NCI-H748 treated with DMSO at 0.1 percent for 48 hours (cell line): ENCODE results near the gene CDC42SE2.
"Not testable (repeated sequence)": the region's sequence is repeated elsewhere in the genome, so short reads cannot be mapped to it uniquely, and the experiment has no call there.

Experiments used
- DNase-seq: peaks from one replicate; lab custom pipeline; 2025; lab: John Stamatoyannopoulos, UW

Gene CDC42SE2

DNA sequence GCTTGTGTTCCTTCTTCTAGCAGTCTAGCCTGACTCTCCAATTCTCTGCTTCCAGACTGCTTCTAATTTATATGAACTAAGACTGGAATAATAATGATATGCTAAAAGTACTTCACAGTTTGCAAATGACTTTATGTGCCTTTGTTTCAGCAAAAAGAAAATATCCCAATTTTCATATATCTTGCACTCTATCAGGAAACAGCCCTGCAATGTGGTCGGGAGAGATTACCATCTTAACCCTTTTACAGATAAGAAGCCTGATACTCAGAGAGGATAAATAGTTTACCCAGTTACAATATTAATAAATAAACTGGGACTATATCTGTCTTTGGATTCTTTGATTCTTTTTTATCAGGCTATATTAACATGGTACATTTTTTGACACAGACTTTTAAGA lies 126.0 kb downstream of the CDC42SE2 start:
- DNase-seq: no peak

DNA sequence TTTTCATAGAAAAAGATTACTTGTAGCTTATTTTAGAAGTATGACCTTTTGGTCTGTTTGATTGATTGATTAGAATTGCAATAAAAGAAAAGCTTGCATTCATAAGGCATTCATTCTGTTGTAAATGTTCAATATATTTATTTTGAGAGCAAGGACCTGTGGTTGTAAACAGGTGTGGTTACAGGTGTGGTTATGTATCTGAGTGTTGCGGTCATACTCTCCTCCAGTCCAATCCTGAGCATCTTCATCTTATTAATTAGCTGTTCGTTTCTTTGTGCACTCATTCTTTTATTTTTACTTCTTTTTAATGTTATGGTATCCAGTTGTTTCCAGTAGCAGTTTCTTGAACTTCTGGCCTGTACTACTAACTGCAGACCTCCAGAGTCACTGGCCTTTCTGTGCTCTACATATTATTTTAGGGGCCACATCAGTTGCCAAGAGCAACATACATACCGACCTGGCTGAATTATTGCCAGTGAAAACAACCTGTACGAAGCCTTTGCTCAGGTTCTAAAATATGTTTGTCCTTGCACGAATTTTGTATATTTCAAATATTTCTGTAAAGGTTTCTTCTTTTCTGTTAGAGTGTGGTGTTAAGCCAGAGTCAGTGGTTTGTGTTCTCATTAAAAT lies 128.7 kb downstream of the CDC42SE2 start:
- DNase-seq: no peak

DNA sequence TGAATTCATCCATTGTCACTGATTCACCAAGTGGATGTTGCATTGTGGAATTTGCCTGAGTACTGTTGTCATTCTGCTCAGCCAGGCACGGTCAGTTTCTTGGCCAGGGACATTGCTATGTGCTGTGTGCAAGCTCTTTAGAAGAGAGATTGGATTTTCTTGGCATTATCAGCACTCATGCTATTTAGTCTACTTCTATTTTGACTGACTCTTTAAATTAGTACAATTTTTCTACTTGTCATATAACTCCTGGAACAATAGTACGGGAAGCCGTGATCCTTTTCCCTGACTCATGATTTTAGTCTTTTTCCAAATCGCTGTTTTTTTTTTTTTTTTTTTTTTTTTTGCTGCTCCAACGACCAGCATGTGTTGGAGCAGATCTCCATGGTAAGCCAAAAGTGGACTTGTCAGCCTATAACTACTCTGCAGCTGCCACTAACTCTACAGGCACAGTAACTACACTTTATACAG lies 129.7 kb downstream of the CDC42SE2 start:
- DNase-seq: no peak

DNA sequence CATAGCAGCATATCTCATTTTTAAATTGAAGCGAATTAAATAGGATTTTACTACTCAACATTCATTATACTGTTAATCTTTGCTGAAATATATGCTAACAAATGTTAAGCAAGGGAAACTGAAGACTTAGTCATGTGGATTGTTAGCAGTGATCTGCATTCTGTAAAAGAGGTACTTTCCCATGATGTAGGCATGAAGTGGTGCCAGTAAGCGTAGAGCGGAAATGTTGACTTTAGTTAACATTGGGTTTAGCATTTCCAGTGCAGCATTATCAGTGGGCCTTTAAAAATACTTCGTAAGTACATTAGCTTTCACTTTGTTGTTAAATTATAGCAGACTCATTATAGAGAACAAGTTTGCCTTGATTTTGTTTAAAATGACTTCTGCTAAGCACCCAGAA lies 130.3 kb downstream of the CDC42SE2 start:
- DNase-seq: no peak

DNA sequence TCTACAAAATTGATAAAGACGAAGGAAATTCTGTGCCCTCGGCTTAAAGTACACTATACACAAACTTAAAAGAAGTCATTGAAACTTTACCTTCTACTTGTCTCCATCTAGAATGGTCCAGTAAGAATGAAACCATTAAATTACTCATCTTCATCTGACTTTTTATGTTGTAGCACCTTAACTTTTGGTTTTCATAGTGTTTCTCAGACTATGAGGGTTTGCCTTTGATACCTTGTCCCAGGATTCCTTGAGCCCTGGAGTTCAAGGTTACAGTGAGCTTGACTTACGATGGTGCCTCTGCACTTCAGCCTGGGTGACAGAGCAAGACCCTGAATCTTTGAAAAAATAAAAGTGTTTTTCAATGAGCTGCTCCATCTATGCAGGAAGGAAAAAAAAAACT lies 132.2 kb downstream of the CDC42SE2 start:
- DNase-seq: no peak

DNA sequence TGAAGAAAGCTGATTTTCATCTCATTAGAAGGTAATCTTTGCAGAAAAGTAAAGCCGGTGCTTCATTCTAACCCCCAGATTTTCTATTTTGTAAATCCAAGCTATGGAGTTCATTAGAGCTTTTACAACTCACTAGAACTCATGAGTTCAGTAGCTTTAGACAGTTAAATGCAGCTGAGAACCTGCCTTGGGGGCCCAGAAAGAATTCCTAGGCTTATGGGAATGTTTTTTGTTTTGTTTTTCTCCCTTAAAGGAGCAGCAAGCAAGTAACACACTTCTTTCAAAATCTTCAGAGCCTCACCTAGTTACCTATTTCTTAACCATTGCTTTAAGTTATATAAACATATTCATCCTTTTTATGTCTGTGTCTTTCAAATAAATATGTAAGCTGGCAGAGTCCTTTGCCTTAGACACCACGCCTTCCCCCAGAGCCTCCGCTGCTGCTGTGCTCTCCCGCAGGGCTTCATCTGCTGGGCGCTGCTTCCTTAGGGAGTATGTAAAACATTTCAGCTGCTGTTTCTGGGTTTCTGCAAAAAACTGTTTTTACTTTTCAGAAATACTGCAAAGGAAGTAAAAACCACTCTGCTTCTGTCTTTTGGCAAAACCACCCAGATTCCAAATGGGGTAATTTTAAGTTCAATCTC lies 132.9 kb downstream of the CDC42SE2 start:
- no peak for DNase-seq

DNA sequence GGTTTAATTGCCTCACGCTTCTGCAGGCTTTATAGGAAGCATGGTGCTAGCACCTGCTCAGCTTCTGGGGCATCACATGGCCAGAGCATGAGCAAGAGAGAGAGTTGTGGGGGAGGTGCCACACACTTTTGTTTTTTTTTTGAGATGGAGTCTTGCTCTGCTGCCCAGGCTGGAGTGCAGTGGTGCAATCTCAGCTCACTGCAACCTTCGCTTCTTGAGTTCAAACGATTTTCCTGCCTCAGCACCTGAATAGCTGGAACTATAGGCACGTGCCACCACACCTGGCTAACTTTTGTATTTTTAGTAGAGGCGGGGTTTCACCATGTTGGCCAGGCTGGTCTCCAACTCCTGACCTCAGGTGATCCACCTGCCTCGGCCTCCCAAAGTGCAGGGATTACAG lies 135.2 kb downstream of the CDC42SE2 start:
- not testable (repeated sequence) for DNase-seq

DNA sequence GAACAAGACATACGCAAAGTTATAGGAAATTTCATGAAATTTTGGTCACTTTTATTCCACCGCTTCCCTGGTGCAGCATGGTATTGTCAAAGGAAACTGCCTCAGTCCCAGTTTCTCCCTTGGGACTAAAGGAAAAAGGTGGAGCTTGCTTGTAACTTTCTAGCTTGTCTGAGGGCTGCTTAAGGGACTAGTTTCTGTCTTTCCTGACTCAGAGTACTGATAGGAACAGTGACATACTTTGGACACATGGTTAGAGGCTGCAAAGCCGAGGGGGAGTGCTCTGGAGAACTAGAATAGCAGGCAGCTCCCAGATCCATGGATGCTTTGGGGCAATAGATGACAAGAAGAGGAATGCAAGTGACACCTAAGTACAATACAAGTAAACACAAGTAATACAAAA lies 136.7 kb downstream of the CDC42SE2 start:
- DNase-seq: no peak

DNA sequence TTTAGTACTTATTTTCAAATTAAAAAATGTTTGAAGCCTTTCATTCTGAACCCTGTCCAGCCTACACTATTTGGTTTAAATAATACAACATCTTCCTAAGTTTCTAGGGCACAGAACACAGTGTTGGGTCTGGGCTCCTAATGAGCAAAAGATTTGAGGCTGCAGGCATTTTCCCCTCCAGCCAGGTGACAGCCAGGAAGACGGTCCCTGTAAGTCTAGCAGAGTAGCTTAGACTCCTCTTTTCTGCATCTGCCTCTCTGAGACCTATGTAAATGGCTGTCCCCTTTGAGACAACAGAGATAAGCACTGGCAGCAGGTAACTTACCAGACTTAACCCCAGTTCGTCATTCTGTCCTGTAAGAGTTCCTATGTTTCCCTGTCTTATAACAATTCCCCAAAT lies 141.8 kb downstream of the CDC42SE2 start:
- DNase-seq: no peak

DNA sequence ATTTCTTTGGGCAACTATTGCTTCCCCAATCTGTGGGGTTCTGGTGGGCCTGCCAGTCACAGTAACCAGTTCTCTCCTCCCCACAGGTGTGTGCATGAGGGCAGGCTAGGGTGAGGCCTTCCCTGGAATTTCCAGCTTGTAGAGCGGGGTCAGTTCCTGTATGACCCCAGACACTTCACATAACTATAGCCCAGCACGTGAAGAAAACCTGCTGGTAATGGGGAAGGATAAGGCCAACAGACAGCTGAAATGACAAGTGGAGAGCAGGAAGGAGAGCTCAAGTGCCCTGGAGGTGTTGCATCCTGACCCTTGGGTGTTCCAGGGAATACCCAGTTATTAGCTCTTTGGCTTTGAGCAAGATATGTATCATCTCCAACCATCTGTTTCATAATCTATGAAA lies 142.2 kb downstream of the CDC42SE2 start:
- no peak for DNase-seq

DNA sequence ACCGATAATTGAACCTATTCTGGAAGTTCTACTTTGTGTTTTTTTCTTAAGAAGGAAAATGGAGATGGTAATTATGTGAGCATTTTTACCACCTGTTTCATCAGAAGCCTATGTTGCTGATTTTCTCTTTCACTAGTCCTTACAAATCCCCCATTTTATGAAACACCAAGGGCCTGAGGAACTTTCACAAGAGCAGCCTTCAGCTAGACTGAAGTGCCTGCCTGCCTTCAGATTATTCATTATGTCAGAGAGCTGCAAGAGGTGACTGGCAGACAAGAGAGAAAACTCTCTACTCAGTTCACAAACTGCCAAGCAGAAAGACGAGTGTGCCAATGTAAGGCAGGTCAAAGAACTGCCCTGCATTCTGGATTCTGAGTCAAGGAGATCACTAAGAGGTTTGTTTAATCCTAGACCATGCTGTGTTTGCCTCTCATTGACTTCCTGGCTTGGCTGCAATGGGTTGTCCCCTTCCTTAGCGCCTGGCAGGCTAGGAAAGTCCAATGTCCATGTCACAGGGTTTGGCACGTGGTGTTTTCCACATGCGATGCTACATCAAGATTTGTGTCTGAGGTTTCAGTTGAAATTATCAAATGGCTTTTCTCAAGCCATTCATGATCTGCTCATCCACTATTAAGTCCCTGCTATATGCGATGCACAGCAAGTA lies 143.3 kb downstream of the CDC42SE2 start:
- DNase-seq: no peak

DNA sequence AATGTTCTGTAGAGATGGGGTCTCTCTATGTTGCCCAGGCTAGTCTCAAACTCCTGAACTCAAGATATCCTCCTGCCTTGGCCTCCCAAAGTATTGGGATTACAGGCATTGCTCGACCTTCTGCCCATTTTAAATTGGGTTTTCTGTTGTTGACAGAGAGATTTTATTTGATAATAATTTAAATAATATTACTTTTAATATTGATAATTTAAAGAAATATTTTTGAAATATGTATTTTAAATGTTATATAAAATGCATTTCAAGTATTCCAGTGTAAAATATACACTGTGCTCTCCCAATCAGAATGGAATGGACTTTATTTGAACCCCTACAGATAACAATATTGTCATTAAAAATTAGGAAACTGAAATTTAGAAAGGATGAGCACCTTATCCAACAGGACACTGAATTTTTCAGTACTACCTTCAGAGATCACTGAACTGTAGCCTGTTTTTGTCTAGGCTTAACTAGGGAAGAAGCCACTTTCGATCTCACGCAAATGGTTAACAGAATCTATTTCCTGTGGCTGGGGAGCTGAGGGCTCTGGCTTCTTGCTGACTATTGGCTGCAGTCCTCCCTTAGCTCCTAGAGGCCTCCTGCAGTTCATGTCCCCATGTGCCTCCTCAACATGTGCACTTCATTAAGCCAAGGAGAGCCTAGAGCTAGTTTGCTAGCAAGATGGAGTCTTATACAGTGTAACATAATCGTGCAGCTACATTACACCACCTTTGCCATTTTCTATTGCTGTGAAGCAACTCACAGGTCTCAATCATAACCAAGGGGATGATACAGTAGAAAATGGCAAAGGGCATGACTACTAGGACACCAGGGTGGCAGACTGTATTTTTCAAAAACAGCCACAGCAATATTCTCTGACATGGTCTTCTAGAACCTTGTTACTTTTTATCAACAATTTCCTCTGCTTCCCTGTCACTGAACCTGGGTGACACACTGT lies 150.0 kb downstream of the CDC42SE2 start:
- DNase-seq: no peak

DNA sequence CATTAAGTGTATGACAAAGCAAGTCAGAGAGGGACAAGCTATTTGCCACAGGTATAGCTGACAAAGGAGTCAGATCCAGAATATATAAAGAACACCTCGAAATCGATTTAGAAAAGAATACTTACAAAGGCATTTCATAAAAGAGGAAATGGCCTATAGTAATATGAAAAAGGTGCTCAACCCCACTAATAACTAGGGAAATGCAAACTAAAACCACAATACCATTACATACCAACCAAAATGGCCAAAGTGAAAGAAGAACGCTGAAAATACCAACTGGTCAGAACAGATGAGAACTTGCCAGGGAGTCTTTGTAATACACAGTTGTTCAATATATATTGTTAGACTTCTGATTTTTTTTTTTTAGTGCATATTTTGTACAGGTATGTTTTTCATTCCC lies 152.9 kb downstream of the CDC42SE2 start:
- DNase-seq: no peak

DNA sequence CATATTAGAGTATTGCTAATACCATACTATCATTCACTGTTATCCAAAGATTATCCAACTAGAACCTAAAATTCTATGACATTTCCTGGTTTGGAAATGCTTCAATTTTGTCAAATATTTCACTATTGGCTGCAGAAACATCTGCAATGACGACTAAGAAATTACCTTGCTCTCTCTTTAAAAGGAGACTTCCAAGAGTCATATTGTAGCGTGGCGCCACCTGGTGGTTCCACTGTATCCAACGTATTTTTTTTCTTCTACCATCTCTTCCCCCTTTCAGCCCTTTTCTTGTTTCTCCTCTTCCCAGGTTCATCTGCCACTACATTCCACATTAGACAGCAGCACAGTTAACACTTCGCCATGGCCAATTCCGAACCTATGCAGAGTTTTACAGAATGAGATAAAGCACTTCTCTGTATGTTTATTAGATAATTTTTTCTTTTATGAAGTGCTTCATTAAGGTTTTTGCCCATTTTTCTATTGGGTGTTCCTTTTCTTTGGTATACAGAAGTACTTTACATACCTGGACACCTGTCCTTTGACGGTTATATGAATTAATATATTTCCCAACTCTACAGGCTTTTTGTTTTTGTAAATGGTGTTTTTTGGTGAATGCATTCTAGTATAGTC lies 153.5 kb downstream of the CDC42SE2 start:
- peak; percentile 44 for DNase-seq

DNA sequence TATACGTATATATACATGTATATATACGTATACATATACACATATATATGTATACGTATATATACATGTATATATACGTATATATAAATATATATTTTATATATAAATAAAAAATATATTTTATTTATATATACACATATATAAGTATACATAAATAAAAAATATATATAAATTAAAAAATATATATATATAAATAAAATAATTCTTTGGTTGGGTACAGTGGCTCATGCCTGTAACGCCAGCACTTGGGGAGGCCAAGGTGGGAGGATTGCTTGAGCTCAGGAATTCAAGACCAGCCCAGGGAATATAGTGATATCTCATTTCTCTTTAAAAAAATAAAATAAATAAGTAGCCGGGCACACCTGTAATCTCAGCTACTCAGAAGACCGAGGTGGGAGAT lies 155.0 kb downstream of the CDC42SE2 start:
- DNase-seq: no peak

DNA sequence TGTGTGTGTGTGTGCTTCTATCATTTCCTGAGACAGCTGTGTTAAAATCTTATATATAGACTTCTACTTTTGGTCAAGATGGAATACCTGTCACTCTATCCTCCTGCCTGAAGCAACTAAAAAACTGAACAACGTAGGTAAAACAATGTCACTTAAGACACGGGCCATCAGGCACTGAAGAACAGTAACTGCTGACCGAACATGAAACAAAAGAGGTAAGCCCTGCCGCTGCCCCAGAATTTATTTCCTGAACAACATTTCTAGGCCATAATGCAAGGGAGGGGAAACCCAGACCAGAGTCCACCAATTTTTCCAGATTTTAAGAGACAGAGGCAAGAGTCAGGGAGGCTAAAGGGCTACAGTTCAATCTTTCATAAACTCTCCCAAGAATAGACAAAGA lies 156.0 kb downstream of the CDC42SE2 start:
- DNase-seq: no peak

DNA sequence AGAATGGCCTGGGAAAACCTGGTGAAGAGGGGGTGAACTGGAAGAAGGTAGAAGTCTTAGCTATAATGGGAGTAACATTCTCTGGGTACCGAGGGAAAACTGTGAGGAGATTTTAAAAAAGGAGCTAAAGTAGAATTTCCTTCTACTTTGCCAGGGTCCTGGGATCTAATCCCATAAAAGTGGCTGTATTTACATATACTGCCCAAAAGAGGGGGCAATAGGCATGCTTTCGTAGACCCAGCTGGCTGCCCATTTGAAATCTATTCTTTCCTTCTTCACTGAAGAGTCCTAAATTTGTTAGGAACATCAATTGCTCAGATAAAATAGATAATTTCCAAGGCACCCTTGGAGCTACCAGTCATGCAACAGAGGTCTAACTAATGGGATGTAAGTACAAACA lies 159.2 kb downstream of the CDC42SE2 start:
- DNase-seq: no peak

DNA sequence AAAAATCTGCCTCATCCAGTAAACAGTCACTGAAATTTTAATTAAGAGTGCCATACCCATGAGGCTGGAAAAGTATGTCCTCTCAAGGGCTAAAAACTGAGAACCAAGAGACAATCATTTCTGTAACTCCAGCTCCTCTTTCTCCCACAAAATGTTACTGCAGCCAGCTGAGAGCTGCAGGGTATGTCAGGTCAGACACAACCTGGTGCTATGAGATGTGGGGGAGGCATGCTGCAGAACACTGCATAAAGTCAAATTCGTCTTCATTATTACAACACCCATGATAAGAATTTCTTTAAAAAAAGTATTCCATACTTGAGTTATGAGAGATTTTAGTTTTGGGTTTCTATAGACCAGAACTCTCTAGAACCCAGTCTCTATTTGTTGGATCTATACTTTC lies 162.2 kb downstream of the CDC42SE2 start:
- DNase-seq: no peak

DNA sequence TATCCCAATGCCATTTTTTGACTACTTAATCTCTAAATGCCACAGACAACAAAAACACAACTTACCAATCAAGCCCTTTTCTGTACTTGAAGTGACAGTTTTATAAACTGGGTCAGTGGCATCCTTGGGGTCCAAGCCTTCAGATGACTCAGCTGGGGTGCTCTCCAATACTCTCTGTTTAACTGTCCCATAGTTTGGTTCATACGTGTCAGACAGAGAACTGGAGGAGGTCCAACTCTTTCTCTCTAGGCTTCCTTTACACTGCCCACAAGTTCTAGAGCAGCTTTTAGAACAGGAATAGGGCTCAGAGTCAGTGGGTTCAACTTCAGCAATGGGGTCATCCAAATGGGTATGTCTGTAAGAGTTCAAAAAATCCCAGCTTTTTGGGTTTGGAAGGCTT lies 166.9 kb downstream of the CDC42SE2 start:
- DNase-seq: no peak

DNA sequence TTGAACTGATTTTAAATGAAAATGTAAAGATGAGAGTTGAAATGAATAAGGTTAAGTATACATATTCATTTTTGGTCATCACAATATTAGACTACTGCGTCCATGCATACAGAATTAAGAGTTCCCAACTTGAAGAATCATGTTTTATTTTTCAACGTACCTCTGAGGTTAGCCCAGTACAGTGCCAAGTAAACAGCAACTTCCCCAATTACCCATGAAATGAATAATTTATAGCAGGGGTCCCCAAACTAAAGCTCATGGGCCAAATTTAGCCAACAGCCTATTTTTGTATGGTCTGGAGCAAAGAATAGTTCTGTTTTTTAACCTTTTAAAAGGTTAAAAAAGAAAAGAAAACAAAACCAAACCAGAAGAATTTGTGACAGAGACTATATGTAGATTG lies 167.9 kb downstream of the CDC42SE2 start:
- DNase-seq: no peak

DNA sequence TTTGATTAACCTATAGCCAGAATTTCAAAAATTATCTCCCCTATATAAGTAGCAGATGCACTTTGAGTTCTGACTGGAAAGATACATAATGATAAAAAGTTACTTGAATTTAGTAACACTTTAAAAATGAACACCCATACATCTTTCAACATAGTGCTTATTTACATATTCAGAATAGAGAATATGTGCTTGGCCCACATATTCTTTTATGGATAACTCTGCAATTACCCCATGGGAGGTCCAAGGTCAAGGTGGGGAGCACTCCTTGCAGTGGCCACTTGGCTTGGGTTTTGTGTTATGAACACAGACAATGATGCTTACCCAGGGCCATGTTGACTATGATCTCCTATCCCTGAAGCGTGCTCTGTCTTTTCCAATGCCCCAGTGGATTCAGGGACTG lies 169.3 kb downstream of the CDC42SE2 start:
- no peak for DNase-seq

DNA sequence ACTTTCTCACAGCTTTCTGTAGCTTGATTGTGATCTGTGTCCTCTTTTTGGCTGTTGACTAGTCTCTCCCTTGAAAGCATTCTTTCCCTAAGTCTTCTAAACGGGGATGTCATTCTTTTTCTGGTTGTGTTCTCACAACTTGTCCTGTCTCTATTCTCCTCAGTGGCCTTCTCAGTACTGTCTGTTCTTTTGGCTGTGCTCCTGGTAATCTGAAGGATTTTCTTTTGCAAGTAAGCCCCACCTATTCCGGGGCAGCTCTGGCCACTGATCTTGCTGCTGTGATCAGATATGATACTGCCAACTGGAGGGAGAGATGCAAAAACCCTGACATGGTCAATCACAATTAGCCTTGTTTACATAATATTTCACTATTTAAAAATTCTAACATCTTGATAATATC lies 172.2 kb downstream of the CDC42SE2 start:
- DNase-seq: no peak
